Upper lobe of left lung (tissue), 4 donors: Measurements from ENCODE around the gene TNNT3.

Source experiments
- POLR2AphosphoS5 ChIP-seq, 2 donors: sonication (generic); formaldehyde crosslinking; IDR thresholded peaks; one replicate each; pipeline ENCODE4 v1.5.1; 2017; ENCODE audit warnings: antibody characterized with exemption in 2 of 2
- TF ChIP-seq, protein P1 (sequence below), 6 experiments: fragments of 450-650 bp in 4 of 6; fragments of 200-600 bp in 2 of 6; sonication (generic) in 2 of 6; IDR thresholded peaks; one replicate each; pipeline ENCODE4 v1.5.1; 2016 to 2019; ENCODE audit warnings: antibody characterized with exemption in 6 of 6

DNA sequence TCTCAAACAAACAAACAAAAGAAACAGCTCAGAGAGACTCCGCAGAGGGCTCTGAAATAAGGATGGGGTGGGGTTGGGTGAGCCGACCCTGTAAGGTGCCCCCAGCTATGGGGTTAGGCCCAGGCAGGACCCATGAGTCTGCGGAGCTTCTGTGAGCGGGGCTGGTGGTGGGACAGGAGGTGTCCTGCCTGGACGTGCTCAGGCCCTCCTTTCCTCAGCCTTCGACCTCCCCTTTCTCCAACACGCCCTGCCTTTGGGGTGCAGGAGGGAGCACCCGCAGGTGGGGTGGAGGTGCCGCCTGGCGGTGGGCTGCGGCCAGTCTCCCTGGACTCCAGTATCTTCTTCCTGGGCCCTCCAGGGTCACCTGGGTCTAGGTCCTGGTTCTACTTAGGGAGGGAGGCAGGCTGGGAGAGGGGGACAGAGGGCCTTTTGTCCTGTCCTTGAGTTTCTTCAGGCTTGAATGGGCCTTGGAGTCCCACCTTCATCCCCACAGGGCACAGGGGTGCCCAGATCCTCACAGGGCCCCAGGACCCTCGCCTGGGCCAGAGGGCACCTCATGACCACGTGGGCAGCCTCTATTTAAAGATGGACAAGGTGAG, 40.1 kb upstream of the TNNT3 start:
- TF ChIP-seq, protein P1, sequence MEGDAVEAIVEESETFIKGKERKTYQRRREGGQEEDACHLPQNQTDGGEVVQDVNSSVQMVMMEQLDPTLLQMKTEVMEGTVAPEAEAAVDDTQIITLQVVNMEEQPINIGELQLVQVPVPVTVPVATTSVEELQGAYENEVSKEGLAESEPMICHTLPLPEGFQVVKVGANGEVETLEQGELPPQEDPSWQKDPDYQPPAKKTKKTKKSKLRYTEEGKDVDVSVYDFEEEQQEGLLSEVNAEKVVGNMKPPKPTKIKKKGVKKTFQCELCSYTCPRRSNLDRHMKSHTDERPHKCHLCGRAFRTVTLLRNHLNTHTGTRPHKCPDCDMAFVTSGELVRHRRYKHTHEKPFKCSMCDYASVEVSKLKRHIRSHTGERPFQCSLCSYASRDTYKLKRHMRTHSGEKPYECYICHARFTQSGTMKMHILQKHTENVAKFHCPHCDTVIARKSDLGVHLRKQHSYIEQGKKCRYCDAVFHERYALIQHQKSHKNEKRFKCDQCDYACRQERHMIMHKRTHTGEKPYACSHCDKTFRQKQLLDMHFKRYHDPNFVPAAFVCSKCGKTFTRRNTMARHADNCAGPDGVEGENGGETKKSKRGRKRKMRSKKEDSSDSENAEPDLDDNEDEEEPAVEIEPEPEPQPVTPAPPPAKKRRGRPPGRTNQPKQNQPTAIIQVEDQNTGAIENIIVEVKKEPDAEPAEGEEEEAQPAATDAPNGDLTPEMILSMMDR (IDR thresholded peaks at IDR 0.05): no peak
- TF ChIP-seq POLR2AphosphoS5 (IDR thresholded peaks at IDR 0.05): no peak
